T-cell (primary cell): ENCODE results near the gene PDIA4. TPM values are rescaled to one million over a fixed set of nuclear protein-coding genes. Genes with fewer than 3 reads are reported as not detected.
A peak's percentile ranks its signal among the peaks of the same experiment; 100 is the strongest.
"Not testable (repeated sequence)": the region's sequence is repeated elsewhere in the genome, so short reads cannot be mapped to it uniquely, and the experiment has no call there.

ENCODE experiments used
- ATAC-seq, 4 experiments: fragments of 200-7000 bp in 3 of 4; fragments of 150-1000 bp in 1 of 4; cut with Tn5 transposase; replicated peaks in 1 of 4; 1 replicate in 3 of 4; 2 replicates in 1 of 4; pipeline ENCODE4 v1.10.0; 2021; ENCODE audit warnings: moderate library complexity in 3 of 4, mild to moderate bottlenecking in 2 of 4, moderate number of reproducible peaks in 1 of 4
- CTCF ChIA-PET, 2 donors: fragments of 300-600 bp; sonication (Branson Sonifier 250); formaldehyde crosslinking; loops; one replicate each; lab custom pipeline; 2022; ENCODE audit warnings: antibody characterized with exemption in 2 of 2; lab: Charles Lee
- POLR2A ChIA-PET, 2 donors: fragments of 300-600 bp; sonication (Branson Sonifier 250); formaldehyde crosslinking; loops; one replicate each; lab custom pipeline; 2022; ENCODE audit warnings: antibody characterized with exemption in 2 of 2; lab: Charles Lee
- DNase-seq, 35 experiments: peaks; one replicate each; pipeline versions ENCODE4 v3.0.0 to v3.0.0-alpha.2; 2013 to 2023
- H3K27ac ChIP-seq: one replicate; pipeline ENCODE4 v1.5.1; 2013; ENCODE audit warnings: low read length
- H3K27me3 ChIP-seq, 2 experiments: replicated peaks in 1 of 2; 1 replicate in 1 of 2; 2 replicates in 1 of 2; pipeline versions ENCODE4 v1.6.1 to v1.7.0; 2013; ENCODE audit warnings: low read length in 1 of 2, mixed read lengths in 1 of 2; ENCODE audit not compliant: control insufficient read depth in 2 of 2, insufficient read depth in 2 of 2; ENCODE audit errors: extremely low read depth in 1 of 2
- H3K36me3 ChIP-seq, 2 donors: 1 replicate in 1 of 2; 2 replicates in 1 of 2; pipeline versions ENCODE4 v1.6.1 to v1.7.0; 2013; ENCODE audit warnings: low read length in 1 of 2; ENCODE audit not compliant: control insufficient read depth in 2 of 2, insufficient read depth in 1 of 2; ENCODE audit errors: extremely low read depth in 1 of 2
- H3K4me1 ChIP-seq, 2 experiments: 1 replicate in 1 of 2; 2 replicates in 1 of 2; pipeline versions ENCODE4 v1.6.1 to v1.7.0; 2013; ENCODE audit warnings: low read length in 2 of 2, mixed read lengths in 1 of 2; ENCODE audit not compliant: insufficient read depth in 2 of 2, control insufficient read depth in 1 of 2; ENCODE audit errors: extremely low read depth in 1 of 2
- H3K4me3 ChIP-seq, 2 donors: 1 replicate in 1 of 2; 2 replicates in 1 of 2; pipeline versions ENCODE4 v1.5.1 to v1.7.0; 2013; ENCODE audit warnings: mild to moderate bottlenecking in 2 of 2, low read length in 1 of 2, moderate library complexity in 1 of 2; ENCODE audit not compliant: control insufficient read depth in 1 of 2; ENCODE audit errors: extremely low read depth in 1 of 2
- H3K9me3 ChIP-seq: 2 replicates; pipeline ENCODE4 v1.7.0; 2013
- H3K27ac Mint-ChIP-seq, 2 donors: one replicate each; pipeline ENCODE4 v1.8.0; 2020 to 2021; ENCODE audit warnings: mild to moderate bottlenecking in 2 of 2, mixed read lengths in 2 of 2
- H3K27me3 Mint-ChIP-seq, 2 donors: one replicate each; pipeline ENCODE4 v1.8.0; 2021 to 2022; ENCODE audit warnings: mixed read lengths in 2 of 2
- H3K36me3 Mint-ChIP-seq: one replicate; pipeline ENCODE4 v1.8.0; 2021; ENCODE audit warnings: mixed read lengths
- H3K4me1 Mint-ChIP-seq, 3 donors: one replicate each; pipeline ENCODE4 v1.8.0; 2020 to 2022; ENCODE audit warnings: mixed read lengths in 3 of 3, mild to moderate bottlenecking in 1 of 3
- H3K4me3 Mint-ChIP-seq, 3 donors: one replicate each; pipeline ENCODE4 v1.8.0; 2020 to 2022; ENCODE audit warnings: mild to moderate bottlenecking in 3 of 3, mixed read lengths in 3 of 3, moderate library complexity in 3 of 3
- H3K9me3 Mint-ChIP-seq, 3 donors: one replicate each; pipeline ENCODE4 v1.8.0; 2020 to 2022; ENCODE audit warnings: mixed read lengths in 3 of 3
- WGBS: methylation state at CpG from one replicate; pipeline ENCODE4 v1.1.5; 2013; ENCODE audit warnings: missing lambda C conversion rate; ENCODE audit not compliant: insufficient coverage; 5-methylcytosine and 5-hydroxymethylcytosine counted together
- total RNA-seq, 35 experiments: library from RNA in 6 of 35; stranded (reverse) in 6 of 35; fragments of 120-200 nt in 1 of 35; gene quantifications; one replicate each; pipeline versions ENCODE4 v1.2.1 to v1.2.4 and lab custom pipeline; 2013 to 2026

The PDIA4 gene
- total RNA-seq, 5 donors from 2014 or later (not counting 1 experiment from before 2014, with no cell fraction given): 40.3 to 75.3 (median 68.4) TPM

DNA sequence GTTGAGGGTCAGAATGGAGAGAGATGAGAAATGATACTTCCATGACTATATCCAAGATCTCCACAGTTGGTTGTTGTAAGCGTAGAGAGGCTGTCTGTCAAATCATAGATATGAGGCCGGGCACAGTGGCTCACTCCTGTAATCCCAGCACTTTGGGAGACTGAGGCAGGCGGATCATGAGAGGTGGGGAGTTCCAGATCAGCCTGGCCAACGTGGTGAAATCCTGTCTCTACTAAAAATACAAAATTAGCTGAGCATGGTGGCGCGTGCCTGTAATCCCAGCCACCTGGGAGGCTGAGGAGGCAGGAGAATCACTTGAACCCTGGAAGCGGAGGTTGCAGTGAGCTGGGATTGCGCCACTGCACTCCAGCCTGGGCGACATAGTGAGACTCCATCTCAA, 2.1 kb upstream of the PDIA4 start:
- DNase-seq, H3K9me3 Mint-ChIP-seq, H3K27me3 ChIP-seq, H3K4me3 Mint-ChIP-seq, H3K27ac ChIP-seq, H3K9me3 ChIP-seq, POLR2A ChIA-PET, H3K36me3 ChIP-seq, H3K36me3 Mint-ChIP-seq, H3K4me3 ChIP-seq, ATAC-seq, H3K27me3 Mint-ChIP-seq: not testable (repeated sequence)
- CTCF ChIA-PET: interaction anchor here (0.6 to 1.2 kb wide), 3 partner anchors 35 to 593 kb away, joined by 4 to 5 read pairs (median 4); no protein-coding TSS in a partner anchor
- Mint-ChIP-seq H3K27ac (peak overlapping the region in 1 of 2 donors; percentile 94), H3K4me1 (peaks cover 18 to 36% (median 28%) of the 10 kb centered on the region in 3 donors)
- peaks cover 22 to 32% of the 10 kb centered on the region in 2 experiments for H3K4me1 ChIP-seq
- WGBS: no CpG with 5 or more reads among the region's 9 CpGs

DNA sequence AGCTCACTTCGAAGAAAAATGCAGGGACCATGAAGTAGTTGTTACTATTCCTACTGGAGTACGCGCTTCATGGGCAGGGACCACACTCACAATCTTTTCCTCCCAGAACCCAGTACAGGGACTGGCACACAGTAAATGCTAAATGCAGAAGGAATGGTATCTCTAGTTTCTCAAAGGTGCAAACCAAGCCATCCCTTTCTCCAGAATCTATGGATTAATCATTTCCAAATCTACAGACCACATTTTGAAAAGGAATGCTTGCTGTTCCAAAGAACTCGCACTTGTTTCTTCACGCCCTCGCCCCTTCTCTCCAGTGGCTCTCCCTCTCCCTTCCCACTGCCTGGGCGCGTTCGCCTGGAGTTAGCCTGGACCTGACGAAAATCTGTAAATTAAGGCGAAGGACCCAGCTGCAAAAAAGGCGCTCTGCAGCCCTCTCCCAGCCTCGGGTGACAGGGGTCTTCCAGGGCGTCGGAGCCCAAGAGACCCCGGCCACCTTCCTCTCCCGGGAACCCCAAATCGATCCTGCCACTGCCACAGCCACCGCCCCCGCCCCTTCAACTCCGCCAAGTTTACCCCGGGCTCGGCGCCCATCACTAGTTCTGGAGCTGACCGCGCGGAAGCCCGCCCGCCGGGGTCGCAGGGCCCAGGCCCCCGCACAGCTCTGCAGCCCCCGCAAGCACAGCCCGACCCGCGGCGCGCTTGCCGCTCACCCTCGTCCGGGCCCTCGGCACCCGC, 527 bp downstream of the PDIA4 start:
- H3K4me1 Mint-ChIP-seq: peaks cover 32 to 54% (median 47%) of the 10 kb centered on the region in 3 donors
- H3K4me1 ChIP-seq: peaks cover 28 to 39% of the 10 kb centered on the region in 2 experiments
- ATAC-seq: no peak
- peak in 3 of 35 experiments; percentile 1 to 12 (median 6) for DNase-seq
- ChIA-PET POLR2A (interaction anchor here in 1 of 2 donors (0.7 kb wide), 1 partner anchor 37 kb away, joined by 3 read pairs; no protein-coding TSS in a partner anchor), CTCF (interaction anchor here (0.5 to 3.0 kb wide), 9 partner anchors 10 to 71 kb away, joined by 3 to 14 read pairs (median 4); no protein-coding TSS in a partner anchor)
- H3K36me3 Mint-ChIP-seq: peaks cover 12% of the 10 kb centered on the region
- no peaks in the 10 kb centered on the region for H3K9me3 ChIP-seq
- no peaks in the 10 kb centered on the region for H3K27me3 ChIP-seq
- no peaks in the 10 kb centered on the region for H3K9me3 Mint-ChIP-seq
- H3K4me3 ChIP-seq: peak overlapping the region; percentile 83 to 85
- peak overlapping the region; percentile 88 to 96 (median 91) for H3K4me3 Mint-ChIP-seq
- peaks cover 0 to 3% of the 10 kb centered on the region in 2 donors for H3K36me3 ChIP-seq
- WGBS: 2% methylated on average over 40 of the region's 43 CpGs
- peak overlapping the region; percentile 83 to 94 for H3K27ac Mint-ChIP-seq
- peak overlapping the region; percentile 64 for H3K27ac ChIP-seq
- H3K27me3 Mint-ChIP-seq: no peaks in the 10 kb centered on the region

DNA sequence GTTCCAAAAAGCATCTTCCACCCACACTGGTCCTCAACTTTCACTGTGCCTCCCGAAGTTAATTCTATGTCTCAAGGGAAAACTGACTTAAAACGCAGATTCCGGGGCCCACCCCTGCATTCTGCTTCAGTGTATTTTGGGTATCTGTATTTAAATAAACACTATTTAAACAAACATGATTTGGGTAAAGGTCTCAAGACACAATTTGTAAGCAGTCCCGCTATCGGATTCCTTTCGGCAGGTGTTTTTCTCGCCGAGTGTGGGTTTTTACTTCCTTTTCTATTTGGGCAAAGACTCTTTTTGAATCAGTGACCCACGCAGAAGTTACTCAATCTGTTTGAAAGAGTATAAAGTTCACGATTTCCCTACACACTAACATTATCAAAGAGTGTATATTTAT, 1.2 kb downstream of the PDIA4 start:
- peak overlapping the region; percentile 83 to 94 for H3K27ac Mint-ChIP-seq
- H3K27me3 Mint-ChIP-seq: no peaks in the 10 kb centered on the region
- H3K4me3 Mint-ChIP-seq: peak overlapping the region; percentile 88 to 96 (median 91)
- no peaks in the 10 kb centered on the region for H3K9me3 Mint-ChIP-seq
- Histone ChIP-seq H3K27ac (peak overlapping the region; percentile 64), H3K4me3 (peak overlapping the region; percentile 83 to 85), H3K36me3 (peaks cover 0 to 3% of the 10 kb centered on the region in 2 donors), H3K4me1 (peaks cover 28 to 39% of the 10 kb centered on the region in 2 experiments), H3K9me3 (no peaks in the 10 kb centered on the region), H3K27me3 (no peaks in the 10 kb centered on the region)
- ChIA-PET CTCF (interaction anchor here (0.5 to 3.0 kb wide), 9 partner anchors 9 to 235 kb away, joined by 3 to 14 read pairs (median 4); partner anchors contain the start of gene ZNF783 (in 1 of the 2)), POLR2A (interaction anchor here (0.5 to 1.1 kb wide), 5 partner anchors 20 to 518 kb away, joined by 3 to 6 read pairs (median 4); no protein-coding TSS in a partner anchor)
- H3K36me3 Mint-ChIP-seq: peaks cover 15% of the 10 kb centered on the region
- no CpG with 5 or more reads among the region's 10 CpGs for WGBS
- H3K4me1 Mint-ChIP-seq: peaks cover 37 to 58% (median 52%) of the 10 kb centered on the region in 3 donors
- no peak for ATAC-seq
- peak in 1 of 35 experiments; percentile 18 for DNase-seq

DNA sequence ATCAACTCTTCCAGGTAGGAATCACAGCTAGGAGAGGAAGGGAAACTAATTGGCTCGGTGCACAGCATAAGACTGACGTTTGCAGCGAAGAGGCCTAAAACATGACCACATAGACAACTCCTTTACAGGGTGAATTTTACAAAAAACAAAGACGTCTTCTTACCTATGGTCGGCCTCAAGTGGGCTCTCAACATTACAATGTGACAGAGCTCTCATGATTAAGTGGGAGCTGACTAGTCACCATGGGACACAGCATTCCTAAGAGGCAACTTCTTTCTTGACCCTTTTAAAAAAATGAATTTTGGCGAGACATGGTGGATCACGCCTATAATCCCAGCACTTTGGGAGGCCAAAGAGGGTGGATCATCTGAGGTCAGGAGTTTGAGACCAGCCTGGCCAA, 4.6 kb downstream of the PDIA4 start:
- H3K27ac ChIP-seq: no peak overlapping the region
- peaks cover 32% of the 10 kb centered on the region for H3K36me3 Mint-ChIP-seq
- no peak overlapping the region for H3K4me3 ChIP-seq
- ATAC-seq (no peak), DNase-seq (no peak)
- H3K4me1 Mint-ChIP-seq: peaks cover 50 to 56% (median 56%) of the 10 kb centered on the region in 3 donors
- no peaks in the 10 kb centered on the region for H3K9me3 Mint-ChIP-seq
- H3K4me3 Mint-ChIP-seq: no peak overlapping the region
- peaks cover 5 to 19% of the 10 kb centered on the region in 2 donors for H3K36me3 ChIP-seq
- H3K27me3 Mint-ChIP-seq: no peaks in the 10 kb centered on the region
- H3K27me3 ChIP-seq: no peaks in the 10 kb centered on the region
- H3K27ac Mint-ChIP-seq: peak overlapping the region in 1 of 2 donors; percentile 44
- 95% methylated on average over 3 of the region's 7 CpGs for WGBS
- CTCF ChIA-PET: interaction anchor here (0.7 to 1.9 kb wide), 3 partner anchors 42 to 47 kb away, joined by 3 to 4 read pairs (median 4); no protein-coding TSS in a partner anchor
- POLR2A ChIA-PET: no interaction called here
- H3K9me3 ChIP-seq: no peaks in the 10 kb centered on the region
- H3K4me1 ChIP-seq: peaks cover 31 to 32% of the 10 kb centered on the region in 2 experiments

DNA sequence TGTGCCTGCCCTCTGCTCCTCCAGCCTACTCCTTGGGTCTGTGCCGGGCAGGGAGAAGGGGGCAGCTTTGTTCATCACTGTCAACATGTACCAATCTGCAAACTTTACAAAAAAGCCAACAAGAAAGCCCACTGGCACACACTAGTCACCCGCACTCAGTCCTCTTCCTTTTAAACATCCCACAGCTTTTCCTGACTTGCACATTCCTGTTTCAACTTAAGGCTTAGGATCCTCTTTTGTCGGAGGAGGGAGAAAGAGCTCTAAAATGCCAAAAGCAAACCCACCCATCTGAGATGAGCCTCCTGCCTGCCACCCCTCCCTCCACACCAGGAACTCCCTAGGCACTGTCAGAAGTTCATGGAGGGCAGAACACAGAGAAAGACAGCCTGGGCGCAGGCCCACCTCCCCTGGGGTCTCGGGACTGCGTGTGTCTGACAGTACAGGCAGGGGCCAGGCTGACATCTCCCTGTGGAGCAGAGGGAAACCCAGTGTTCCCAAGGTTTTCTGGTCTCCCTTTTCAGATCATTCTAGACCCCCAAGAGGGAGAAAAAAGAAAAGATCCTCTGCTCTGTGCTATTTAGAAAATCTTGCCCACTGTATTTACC, 5.4 kb downstream of the PDIA4 start:
- Mint-ChIP-seq H3K36me3 (peaks cover 32% of the 10 kb centered on the region), H3K27me3 (no peaks in the 10 kb centered on the region), H3K9me3 (no peaks in the 10 kb centered on the region), H3K4me1 (peaks cover 50 to 56% (median 55%) of the 10 kb centered on the region in 3 donors), H3K4me3 (no peak overlapping the region), H3K27ac (peak overlapping the region; percentile 34 to 44)
- 100% methylated on average over 3 of the region's 6 CpGs for WGBS
- DNase-seq (no peak), ATAC-seq (no peak)
- Histone ChIP-seq H3K9me3 (no peaks in the 10 kb centered on the region), H3K36me3 (peaks cover 8 to 19% of the 10 kb centered on the region in 2 donors), H3K27me3 (no peaks in the 10 kb centered on the region), H3K27ac (no peak overlapping the region), H3K4me1 (peaks cover 31% of the 10 kb centered on the region in 2 experiments), H3K4me3 (no peak overlapping the region)
- ChIA-PET CTCF (interaction anchor here (0.5 to 1.1 kb wide), 2 partner anchors 15 to 43 kb away, joined by 3 read pairs; no protein-coding TSS in a partner anchor), POLR2A (no interaction called here)

- peaks cover 44 to 45% (median 44%) of the 10 kb centered on the region in 3 donors for H3K4me1 Mint-ChIP-seq
- peaks cover 8 to 26% of the 10 kb centered on the region in 2 donors for H3K36me3 ChIP-seq
- ATAC-seq: no peak
- no peaks in the 10 kb centered on the region for H3K27me3 Mint-ChIP-seq
- H3K27ac ChIP-seq: no peak overlapping the region
- DNase-seq: no peak
- peaks cover 19 to 20% of the 10 kb centered on the region in 2 experiments for H3K4me1 ChIP-seq
- no peak overlapping the region for H3K4me3 Mint-ChIP-seq
- H3K27me3 ChIP-seq: no peaks in the 10 kb centered on the region
- H3K4me3 ChIP-seq: no peak overlapping the region
- H3K36me3 Mint-ChIP-seq: peaks cover 35% of the 10 kb centered on the region
- no peaks in the 10 kb centered on the region for H3K9me3 Mint-ChIP-seq
- ChIA-PET CTCF (interaction anchor here (0.8 to 1.2 kb wide), 2 partner anchors 16 to 44 kb away, joined by 3 read pairs; no protein-coding TSS in a partner anchor), POLR2A (interaction anchor here in 1 of 2 donors (0.5 kb wide), 1 partner anchor 125 kb away, joined by 3 read pairs; no protein-coding TSS in a partner anchor)
- peak overlapping the region in 1 of 2 donors; percentile 22 for H3K27ac Mint-ChIP-seq
- 78% methylated on average over 12 of the region's 12 CpGs for WGBS
- no peaks in the 10 kb centered on the region for H3K9me3 ChIP-seq
Measured at GRCh38 chr7:149021725-149022062, 6.6 kb downstream of the PDIA4 start.
